KG1 (cell line): Measurements from ENCODE around the gene GJA5.
"Not testable (repeated sequence)": the region's sequence is repeated elsewhere in the genome, so short reads cannot be mapped to it uniquely, and the experiment has no call there.

Source experiments
- DNase-seq: peaks from one replicate; lab custom pipeline; 2025; lab: John Stamatoyannopoulos, UW

The GJA5 gene

DNA sequence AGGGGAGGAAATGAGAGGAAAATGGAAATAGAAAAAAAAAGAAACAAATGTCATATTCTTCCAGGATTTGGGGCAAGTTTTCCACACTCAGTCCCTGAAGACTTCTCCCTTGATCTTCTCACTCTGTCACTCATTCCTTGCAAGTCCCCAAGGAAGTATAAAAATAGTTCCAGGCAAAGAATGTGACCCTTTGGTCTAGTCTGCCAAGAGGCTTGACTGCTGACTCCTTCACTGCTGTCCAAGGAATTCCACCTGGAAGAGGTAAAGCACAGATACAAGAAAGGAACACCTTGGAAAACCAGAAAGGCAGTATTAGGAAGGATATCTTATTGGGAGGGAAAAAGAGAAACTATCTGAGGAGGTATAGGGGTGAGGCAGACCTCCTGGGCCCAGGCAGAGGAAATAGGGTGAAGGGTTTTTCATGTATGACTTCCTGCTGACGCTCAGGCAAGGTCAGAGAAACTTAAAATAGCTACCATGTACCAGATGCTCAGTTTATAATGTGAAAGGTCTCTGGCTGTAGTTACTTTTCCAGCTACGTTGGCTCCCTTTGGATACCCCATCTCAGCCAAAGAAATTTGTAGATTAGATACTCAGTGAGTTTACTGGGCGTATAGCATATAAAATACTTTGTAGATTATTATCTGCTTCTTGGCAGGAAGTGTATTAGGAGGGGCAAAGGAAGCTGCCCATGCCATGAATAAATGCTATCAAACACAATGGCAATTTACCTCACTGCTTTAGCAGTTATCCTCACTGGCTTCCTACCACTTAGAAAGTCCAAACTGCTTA, 2.0 kb upstream of the GJA5 start:
- DNase-seq: no peak

DNA sequence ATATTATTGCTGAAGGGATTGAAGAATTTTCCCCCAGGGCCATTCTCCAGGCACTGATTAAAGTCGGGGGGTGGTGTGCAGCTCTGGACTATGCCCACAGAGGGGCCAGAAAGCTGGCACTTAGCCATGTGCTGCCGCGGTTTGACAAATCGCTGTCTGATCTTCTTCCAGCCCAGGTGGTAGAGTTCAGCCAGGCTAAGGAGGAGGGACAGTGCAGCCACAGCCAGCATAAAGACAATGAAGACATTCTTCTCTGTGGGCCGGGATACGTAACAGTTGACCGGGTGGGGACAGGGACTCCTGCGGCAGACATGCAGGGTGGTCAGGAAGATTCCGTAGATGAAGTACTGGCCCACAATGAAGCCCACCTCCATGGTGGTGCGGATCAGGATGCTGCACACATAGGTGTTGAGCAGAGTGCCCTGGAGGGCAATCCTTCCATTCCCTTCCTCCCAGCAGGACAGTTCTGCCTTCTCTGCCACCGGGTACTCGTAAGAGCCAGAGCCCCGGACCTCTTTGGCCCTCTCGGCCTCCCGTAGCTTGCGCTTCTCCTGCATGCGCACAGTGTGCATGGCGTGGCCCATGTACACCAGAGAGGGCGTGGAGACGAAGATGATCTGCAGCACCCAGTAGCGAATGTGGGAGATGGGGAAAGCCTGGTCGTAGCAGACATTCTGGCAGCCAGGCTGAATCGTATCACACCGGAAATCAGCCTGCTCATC, 1.9 kb downstream of the GJA5 start:
- no peak for DNase-seq

GRCh38 chr1:147757015-147757990, 3.1 kb downstream of the GJA5 start:
- no peak for DNase-seq

DNA sequence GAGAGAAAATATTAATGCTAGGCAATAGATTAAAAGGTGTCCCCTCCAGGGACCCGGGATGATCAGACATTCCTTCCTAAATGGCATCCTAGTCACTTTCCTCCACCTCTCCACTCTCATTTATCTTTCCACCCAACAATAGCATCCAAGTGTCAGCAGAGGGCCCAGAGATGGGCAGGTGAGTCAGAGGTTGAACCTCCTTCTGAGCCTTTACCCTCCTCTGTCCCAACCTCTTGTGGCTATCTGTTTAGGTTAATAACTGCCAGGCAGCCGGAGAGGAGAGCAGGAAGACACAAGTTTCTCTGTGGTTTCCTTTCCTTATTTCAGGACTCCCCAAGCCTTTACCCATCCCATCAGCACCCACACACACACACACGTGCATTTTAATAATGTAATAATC, 4.1 kb downstream of the GJA5 start:
- DNase-seq: no peak

GRCh38 chr1:147754661-147755060, 5.7 kb downstream of the GJA5 start:
- no peak for DNase-seq

DNA sequence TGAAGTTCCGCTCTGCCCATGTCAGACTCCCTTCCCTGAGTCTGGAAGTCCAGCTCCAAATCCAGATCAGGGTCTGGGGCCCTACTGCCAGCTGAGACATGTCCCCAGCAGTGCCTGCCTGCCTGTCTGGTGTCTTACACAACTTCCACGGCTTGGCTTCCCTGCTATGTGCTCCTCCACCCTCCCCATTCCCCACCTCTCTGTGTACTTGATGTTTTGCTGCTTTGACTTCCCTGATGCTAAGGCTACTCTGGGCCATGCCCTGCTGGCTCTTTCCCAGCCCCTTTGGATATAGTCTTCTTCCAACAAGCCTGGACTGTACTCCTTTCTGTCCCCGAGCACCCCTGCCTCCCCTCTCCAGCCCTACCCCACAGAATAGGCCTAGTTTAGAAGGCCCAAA, 7.3 kb downstream of the GJA5 start:
- no peak for DNase-seq

- DNase-seq: no peak
These were observed 7.9 kb downstream of the GJA5 start for GRCh38 chr1:147752511-147752910.

- DNase-seq: no peak
These were observed 9.1 kb downstream of the GJA5 start for GRCh38 chr1:147751346-147751745.

DNA sequence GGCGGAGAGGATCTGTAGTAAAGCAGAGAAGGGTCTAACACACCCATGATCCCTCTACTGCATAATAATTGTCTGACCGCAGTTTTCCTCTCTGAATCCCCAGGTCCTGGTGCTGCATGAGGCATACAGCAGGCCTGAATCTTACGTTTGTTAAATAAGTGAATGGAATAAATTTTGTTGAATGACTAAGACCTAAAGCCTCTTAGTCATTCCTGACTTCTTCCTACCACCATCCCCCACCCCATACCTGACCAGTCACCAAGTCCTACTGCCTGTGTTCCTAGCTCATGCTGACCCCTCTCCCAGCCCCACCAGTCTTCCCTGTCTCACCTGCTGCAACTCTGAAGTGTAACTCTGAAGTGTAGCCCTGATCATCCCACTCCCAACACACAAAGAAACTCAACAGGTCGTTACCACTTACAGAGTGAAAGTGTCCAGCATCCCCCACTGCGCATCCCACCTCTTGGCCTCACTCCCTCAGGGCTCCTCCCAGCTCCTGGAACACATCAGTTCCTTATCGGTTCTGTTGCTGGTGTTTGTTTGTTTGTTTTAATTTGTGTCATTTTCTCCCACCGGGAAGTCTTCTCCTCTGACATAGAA, 9.7 kb downstream of the GJA5 start:
- no peak for DNase-seq

DNA sequence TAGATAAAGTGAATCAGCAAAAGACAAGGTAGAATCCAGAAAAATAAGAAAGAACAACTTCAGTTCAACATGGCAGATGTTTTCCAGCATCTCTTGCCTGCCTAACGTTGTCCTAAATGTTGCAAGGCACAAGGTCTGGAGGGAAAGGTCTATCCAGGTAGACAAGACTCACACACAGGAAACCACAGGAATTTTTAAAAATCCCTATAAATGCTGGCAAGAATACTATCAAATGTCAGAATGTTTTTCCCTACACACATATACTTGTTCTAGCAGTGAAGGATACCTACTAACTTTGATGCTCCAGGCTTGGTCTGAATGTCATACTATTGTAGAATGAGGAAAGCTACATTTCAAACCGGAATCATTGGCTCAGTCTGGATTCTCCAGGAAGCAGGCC, 10.6 kb downstream of the GJA5 start:
- DNase-seq: no peak

- no peak for DNase-seq
These were observed 11.6 kb downstream of the GJA5 start for GRCh38 chr1:147748676-147749350.

DNA sequence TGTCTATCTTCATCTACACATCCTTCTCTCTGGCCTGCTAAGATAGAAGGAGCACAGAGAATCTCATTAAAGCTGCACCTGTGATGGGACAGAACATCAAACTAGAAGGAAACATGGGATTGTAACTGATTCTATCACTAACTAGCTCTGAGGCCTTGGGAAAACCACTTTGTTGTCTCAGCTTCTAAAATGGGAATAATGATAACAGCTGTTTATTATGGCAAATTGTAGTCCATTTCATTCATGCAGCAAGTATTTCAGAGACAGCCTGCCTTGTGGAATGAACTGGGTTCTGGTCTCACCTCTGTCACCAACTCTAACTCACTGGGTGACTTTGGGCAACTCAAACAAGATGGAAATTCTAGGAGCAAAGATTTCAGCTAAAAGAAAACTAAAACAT, 12.4 kb downstream of the GJA5 start:
- DNase-seq: no peak

DNA sequence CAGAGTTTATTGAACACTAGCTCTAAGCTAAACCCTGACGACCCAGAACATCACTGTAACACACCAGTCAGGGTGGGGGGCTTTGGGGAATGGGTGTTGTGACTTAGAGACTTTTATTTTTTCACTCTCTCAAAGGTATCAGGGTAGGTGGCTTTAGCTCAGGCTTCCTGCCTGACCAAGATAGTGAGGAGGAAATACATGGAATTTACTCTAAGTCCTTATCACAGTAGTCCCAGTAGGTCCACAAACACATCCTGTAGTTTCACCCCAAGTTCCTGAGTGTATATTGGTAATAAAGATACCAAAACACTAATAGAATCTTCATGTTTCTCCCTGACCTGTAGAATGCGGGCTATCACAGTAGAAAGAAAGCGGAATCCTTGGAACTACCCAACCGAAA, 15.1 kb downstream of the GJA5 start:
- DNase-seq: no peak

GRCh38 chr1:147741065-147741464, 19.3 kb downstream of the GJA5 start:
- DNase-seq: no peak

DNA sequence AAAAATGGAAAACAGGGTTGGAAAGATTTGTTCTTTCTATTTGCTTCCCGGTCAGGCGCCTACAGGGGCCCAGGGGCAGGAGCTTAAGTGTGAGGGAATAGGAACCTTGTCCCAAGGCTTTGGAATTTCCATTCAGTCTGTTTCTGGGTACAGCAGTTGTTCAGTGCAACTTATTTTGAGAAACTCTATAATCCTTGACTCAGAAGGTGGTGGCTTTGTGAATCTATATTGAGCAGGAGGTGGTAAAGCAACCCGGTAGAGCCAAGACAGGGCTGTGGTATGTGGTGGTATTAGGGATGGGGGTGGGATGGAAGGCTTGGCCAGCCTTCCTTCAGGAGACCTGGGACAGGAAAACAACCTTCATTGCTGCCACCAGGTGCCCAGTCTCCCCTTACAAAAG, 20.0 kb downstream of the GJA5 start:
- no peak for DNase-seq

- no peak for DNase-seq
These were observed 21.5 kb downstream of the GJA5 start for GRCh38 chr1:147738739-147739476.

DNA sequence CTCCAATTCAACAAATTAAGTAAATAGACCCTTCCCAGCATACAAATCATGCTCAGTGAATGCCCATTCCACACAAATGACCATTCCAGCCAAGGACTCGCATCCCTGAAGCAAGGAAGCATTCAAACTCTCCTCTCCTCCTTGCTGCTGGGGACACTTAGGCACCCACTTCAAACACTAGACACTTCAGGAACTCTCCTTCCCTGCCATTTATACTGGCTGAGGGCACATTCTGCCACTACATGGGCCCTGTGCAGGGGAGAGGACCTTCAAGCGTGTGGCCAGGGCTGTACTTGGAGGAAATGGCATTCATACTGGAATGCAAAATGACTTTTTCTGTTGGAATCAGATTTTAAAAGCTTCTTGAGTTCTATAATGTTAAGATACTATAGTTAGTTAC, 22.3 kb downstream of the GJA5 start:
- DNase-seq: no peak

GRCh38 chr1:147736883-147737282, 23.5 kb downstream of the GJA5 start:
- no peak for DNase-seq

DNA sequence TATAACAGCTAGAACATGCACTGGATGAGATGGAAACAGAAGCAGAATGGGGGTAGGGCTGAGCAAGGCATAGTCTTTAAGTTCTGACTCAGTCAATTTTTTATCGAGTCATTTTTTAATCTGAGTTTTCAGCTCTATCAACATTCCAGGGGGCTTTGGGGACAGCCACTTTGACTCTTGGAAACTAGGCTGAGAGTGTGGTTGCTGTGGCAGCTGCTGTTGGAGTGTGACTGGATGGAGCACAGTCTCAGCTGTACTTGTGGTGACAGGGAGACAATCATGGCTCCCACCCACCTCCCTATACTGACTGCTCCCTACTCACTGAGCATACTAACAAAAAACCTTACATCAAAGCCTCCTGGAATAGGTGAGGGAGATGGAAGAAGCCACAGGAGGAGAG, 25.0 kb downstream of the GJA5 start:
- DNase-seq: no peak

GRCh38 chr1:147734291-147734841, 26.0 kb downstream of the GJA5 start:
- not testable (repeated sequence) for DNase-seq
